H9 (cell line): ENCODE data around the gene TMEM61. TPM values are rescaled to one million over a fixed set of nuclear protein-coding genes. Genes with fewer than 3 reads are reported as not detected.

ENCODE experiments used
- DNase-seq: peaks from one replicate; pipeline ENCODE4 v3.0.0-alpha.2; 2017
- H2AFZ ChIP-seq: one replicate; pipeline ENCODE4 v1.6.1; 2013; ENCODE audit warnings: mild to moderate bottlenecking, low read length, control low read depth, moderate library complexity
- H2AK5ac ChIP-seq: 2 replicates; pipeline ENCODE4 v1.6.1; 2013; ENCODE audit warnings: low read length, control low read depth, mixed read lengths; ENCODE audit not compliant: insufficient read length
- H2BK120ac ChIP-seq: one replicate; pipeline ENCODE4 v1.6.1; 2013; ENCODE audit warnings: low read depth, mild to moderate bottlenecking, low read length, control low read depth, inconsistent platforms; ENCODE audit not compliant: poor library complexity, severe bottlenecking
- H2BK12ac ChIP-seq: 2 replicates; pipeline ENCODE4 v1.6.1; 2013; ENCODE audit warnings: low read length, control low read depth, mixed read lengths, low read depth; ENCODE audit not compliant: insufficient read length
- H2BK15ac ChIP-seq: 2 replicates; pipeline ENCODE4 v1.6.1; 2013; ENCODE audit warnings: low read depth, low read length, control low read depth
- H2BK20ac ChIP-seq: one replicate; pipeline ENCODE4 v1.6.1; 2013; ENCODE audit warnings: low read depth, mild to moderate bottlenecking, low read length, control low read depth, inconsistent platforms; ENCODE audit not compliant: poor library complexity, severe bottlenecking
- H2BK5ac ChIP-seq: 2 replicates; pipeline ENCODE4 v1.6.1; 2013; ENCODE audit warnings: low read length, control low read depth, mixed read lengths; ENCODE audit not compliant: insufficient read length
- H3K14ac ChIP-seq: 2 replicates; pipeline ENCODE4 v1.6.1; 2013; ENCODE audit warnings: low read length, control low read depth; ENCODE audit not compliant: insufficient read depth
- H3K18ac ChIP-seq: 2 replicates; pipeline ENCODE4 v1.6.1; 2013; ENCODE audit warnings: low read depth, mild to moderate bottlenecking, mixed read lengths, low read length, control low read depth; ENCODE audit not compliant: insufficient read length
- H3K23ac ChIP-seq: 2 replicates; pipeline ENCODE4 v1.6.1; 2013; ENCODE audit warnings: low read length, control low read depth, mixed read lengths, low read depth; ENCODE audit not compliant: insufficient read length
- H3K23me2 ChIP-seq: 2 replicates; pipeline ENCODE4 v1.6.1; 2013; ENCODE audit warnings: low read depth, mild to moderate bottlenecking, mixed read lengths, low read length, control low read depth; ENCODE audit not compliant: insufficient read length, poor library complexity, severe bottlenecking
- H3K27ac ChIP-seq: 2 replicates; pipeline ENCODE4 v1.5.1; 2013; ENCODE audit warnings: low read length, control low read depth, mixed read lengths, low read depth; ENCODE audit not compliant: insufficient read length
- H3K27me3 ChIP-seq: 2 replicates; pipeline ENCODE4 v1.6.1; 2013; ENCODE audit warnings: low read length, control low read depth, inconsistent platforms; ENCODE audit not compliant: insufficient read depth
- H3K4ac ChIP-seq: 2 replicates; pipeline ENCODE4 v1.6.1; 2013; ENCODE audit warnings: low read depth, mild to moderate bottlenecking, control low read depth, inconsistent platforms, low read length, moderate library complexity
- H3K4me1 ChIP-seq: 2 replicates; pipeline ENCODE4 v1.6.1; 2013; ENCODE audit warnings: low read length, control low read depth, inconsistent platforms; ENCODE audit not compliant: insufficient read depth
- H3K4me2 ChIP-seq: 2 replicates; pipeline ENCODE4 v1.6.1; 2013; ENCODE audit warnings: low read length, control low read depth, mixed read lengths; ENCODE audit not compliant: insufficient read length, insufficient read depth
- H3K56ac ChIP-seq: 2 replicates; pipeline ENCODE4 v1.6.1; 2013; ENCODE audit warnings: low read depth, mild to moderate bottlenecking, mixed read lengths, low read length, control low read depth; ENCODE audit not compliant: insufficient read length
- H3K79me1 ChIP-seq: 2 replicates; pipeline ENCODE4 v1.6.1; 2013; ENCODE audit warnings: low read depth, mild to moderate bottlenecking, moderate library complexity, low read length, control low read depth, inconsistent platforms; ENCODE audit not compliant: insufficient read depth, poor library complexity, severe bottlenecking
- H3K79me2 ChIP-seq: 2 replicates; pipeline ENCODE4 v1.6.1; 2013; ENCODE audit warnings: low read length, control low read depth, inconsistent platforms; ENCODE audit not compliant: insufficient read depth
- H3K9ac ChIP-seq: 2 replicates; pipeline ENCODE4 v1.6.1; 2013; ENCODE audit warnings: low read length, control low read depth, mixed read lengths; ENCODE audit not compliant: insufficient read length; ENCODE audit errors: extremely low read depth
- H3K9me3 ChIP-seq: one replicate; pipeline ENCODE4 v1.6.1; 2013; ENCODE audit warnings: low read depth, low read length, inconsistent platforms; ENCODE audit not compliant: control insufficient read depth
- H3T11ph ChIP-seq: one replicate; pipeline ENCODE4 v1.6.1; 2013; ENCODE audit warnings: mild to moderate bottlenecking, low read length, control low read depth, inconsistent platforms
- H4K20me1 ChIP-seq: one replicate; pipeline ENCODE4 v1.6.1; 2013; ENCODE audit not compliant: control insufficient read depth, insufficient read length, insufficient read depth
- H4K5ac ChIP-seq: 2 replicates; pipeline ENCODE4 v1.6.1; 2013; ENCODE audit warnings: low read depth, mild to moderate bottlenecking, mixed read lengths, low read length, control low read depth; ENCODE audit not compliant: insufficient read length
- H4K8ac ChIP-seq: replicated peaks from 2 replicates; pipeline ENCODE4 v1.6.1; 2013; ENCODE audit warnings: low read length, control low read depth, mixed read lengths, low read depth; ENCODE audit not compliant: insufficient read length
- H4K91ac ChIP-seq: 2 replicates; pipeline ENCODE4 v1.6.1; 2013; ENCODE audit warnings: low read depth, mild to moderate bottlenecking, moderate library complexity, mixed read lengths, low read length, control low read depth; ENCODE audit not compliant: insufficient read length
- H3K27ac Mint-ChIP-seq, 3 experiments: 2 replicates in 2 of 3; 3 replicates in 1 of 3; pipeline ENCODE4 v1.8.0; 2020 to 2021; ENCODE audit warnings: mixed read lengths in 3 of 3, mild to moderate bottlenecking in 1 of 3, moderate library complexity in 1 of 3
- H3K27me3 Mint-ChIP-seq: 2 replicates; pipeline ENCODE4 v1.8.0; 2021; ENCODE audit warnings: low read depth, mild to moderate bottlenecking, moderate library complexity, mixed read lengths
- H3K36me3 Mint-ChIP-seq, 3 experiments: 2 replicates in 2 of 3; 3 replicates in 1 of 3; pipeline ENCODE4 v1.8.0; 2020 to 2021; ENCODE audit warnings: low read depth in 3 of 3, mixed read lengths in 3 of 3; ENCODE audit not compliant: insufficient read depth in 1 of 3
- H3K4me1 Mint-ChIP-seq, 2 experiments: 2 replicates each; pipeline ENCODE4 v1.8.0; 2020; ENCODE audit warnings: mixed read lengths in 2 of 2
- H3K4me3 Mint-ChIP-seq, 2 experiments: 2 replicates in 1 of 2; 3 replicates in 1 of 2; pipeline ENCODE4 v1.8.0; 2020 to 2021; ENCODE audit warnings: mild to moderate bottlenecking in 2 of 2, mixed read lengths in 2 of 2, moderate library complexity in 1 of 2
- H3K9me3 Mint-ChIP-seq, 2 experiments: 2 replicates in 1 of 2; 3 replicates in 1 of 2; pipeline ENCODE4 v1.8.0; 2020; ENCODE audit warnings: mild to moderate bottlenecking in 2 of 2, mixed read lengths in 2 of 2, moderate library complexity in 1 of 2
- CTCF ChIP-seq: fragments of 200-600 bp; sonication (generic); conservative IDR thresholded peaks from 3 replicates; pipeline ENCODE4 v1.8.0; 2021; ENCODE audit warnings: antibody characterized with exemption, mild to moderate bottlenecking
- WGBS: extraction: QIAGEN DNeasy Blood & Tissue Kit; methylation state at CpG from one replicate; pipeline ENCODE4 v1.1.7; 2013; ENCODE audit warnings: missing lambda C conversion rate, low lambda C conversion rate, mixed read lengths; ENCODE audit not compliant: insufficient read length; ENCODE audit errors: extremely low coverage; 5-methylcytosine and 5-hydroxymethylcytosine counted together
- total RNA-seq: library from RNA; stranded (reverse); gene quantifications from 2 replicates; pipeline ENCODE4 v1.2.1, GENCODE V29; 2021

Gene TMEM61
- total RNA-seq, 1 experiment from 2014 or later: 0.61 TPM

- no peaks in the 10 kb centered on the region for H3K36me3 Mint-ChIP-seq
- no peak overlapping the region for H3K4ac ChIP-seq
Observed at GRCh38 chr1:54990916-54991315, 10.5 kb downstream of the TMEM61 start.

More at GRCh38 chr1:54990916-54991315, 10.5 kb downstream of the TMEM61 start:
- no peak overlapping the region for H2BK12ac ChIP-seq
- no peaks in the 10 kb centered on the region for H3K27me3 ChIP-seq
- no peak overlapping the region for H3K23ac ChIP-seq
- no peak overlapping the region for H3K14ac ChIP-seq
- peaks cover 14% of the 10 kb centered on the region; the same call in 1 of the 2 replicates for H3K4me1 ChIP-seq
- no peak for DNase-seq
- H2AFZ ChIP-seq: no peak overlapping the region
- no peak overlapping the region for H4K8ac ChIP-seq
- Mint-ChIP-seq H3K9me3 (no peaks in the 10 kb centered on the region; a peak in 1 of 5 replicates), H3K27me3 (peaks cover 12% of the 10 kb centered on the region), H3K4me1 (peaks cover 31 to 32% of the 10 kb centered on the region in 2 experiments), H3K4me3 (no peak overlapping the region), H3K27ac (no peak overlapping the region; a peak in 1 of 7 replicates)
- no peaks in the 10 kb centered on the region for H3K79me1 ChIP-seq
- H3K4me2 ChIP-seq: no peak overlapping the region
- no peak overlapping the region for H3K18ac ChIP-seq
- no peaks in the 10 kb centered on the region for H3K9me3 ChIP-seq
- H3K9ac ChIP-seq: no peak overlapping the region
- H3K79me2 ChIP-seq: no peaks in the 10 kb centered on the region
- H2BK120ac ChIP-seq: no peak overlapping the region
- no peak for TF ChIP-seq CTCF
- no peak overlapping the region for H4K5ac ChIP-seq
- no CpG with 5 or more reads among the region's 4 CpGs for WGBS
- H2BK5ac ChIP-seq: no peak overlapping the region
- no peak overlapping the region for H3K56ac ChIP-seq
- no peak overlapping the region for H2BK20ac ChIP-seq
- no peak overlapping the region for H2BK15ac ChIP-seq
- no peak overlapping the region for H4K91ac ChIP-seq
- H4K20me1 ChIP-seq: no peaks in the 10 kb centered on the region
- H3K23me2 ChIP-seq: no peaks in the 10 kb centered on the region
- no peak overlapping the region for H3K27ac ChIP-seq
- H2AK5ac ChIP-seq: no peak overlapping the region
- no peak overlapping the region for H3T11ph ChIP-seq
